IPS-18c (cell line): ENCODE data around the gene RIF1.
A peak's percentile ranks its signal among the peaks of the same experiment; 100 is the strongest.
"Not testable (repeated sequence)": the region's sequence is repeated elsewhere in the genome, so short reads cannot be mapped to it uniquely, and the experiment has no call there.

Source experiments
- H3K4me3 ChIP-seq: 2 replicates; pipeline ENCODE4 v1.7.0; 2013; ENCODE audit warnings: low read depth, mild to moderate bottlenecking, low read length, moderate library complexity; ENCODE audit not compliant: insufficient read depth
- H3K9me3 ChIP-seq: one replicate; pipeline ENCODE4 v1.6.1; 2013; ENCODE audit warnings: mild to moderate bottlenecking, low read length, moderate library complexity; ENCODE audit not compliant: control insufficient read depth, insufficient read depth

RIF1 gene

GRCh38 chr2:151408788-151409600 lies 708 bp upstream of the RIF1 start:
- no peaks in the 10 kb centered on the region for H3K9me3 ChIP-seq
- H3K4me3 ChIP-seq = 0 out of 2 replicates have a peak overlapping the region, but pooled peaks have one; percentile 96

- no peaks in the 10 kb centered on the region for H3K9me3 ChIP-seq
- peak overlapping the region; percentile 96 for H3K4me3 ChIP-seq
Observed at GRCh38 chr2:151410485-151410834, 758 bp downstream of the RIF1 start.

- no peak overlapping the region for H3K4me3 ChIP-seq
- H3K9me3 ChIP-seq = no peaks in the 10 kb centered on the region
Observed at GRCh38 chr2:151417650-151418049, 7.9 kb downstream of the RIF1 start.

- not testable (repeated sequence) for H3K4me3 ChIP-seq, H3K9me3 ChIP-seq
Observed at GRCh38 chr2:151421681-151422080, 12.0 kb downstream of the RIF1 start.

- Histone ChIP-seq H3K9me3 (no peaks in the 10 kb centered on the region), H3K4me3 (no peak overlapping the region)
Observed at GRCh38 chr2:151422917-151423439, 13.3 kb downstream of the RIF1 start.

- no peak overlapping the region for H3K4me3 ChIP-seq
- no peaks in the 10 kb centered on the region for H3K9me3 ChIP-seq
Observed at GRCh38 chr2:151423760-151424159, 14.1 kb downstream of the RIF1 start.

- Histone ChIP-seq H3K9me3 (peaks cover 2% of the 10 kb centered on the region), H3K4me3 (no peak overlapping the region)
Observed at GRCh38 chr2:151437630-151438029, 27.9 kb downstream of the RIF1 start.

- Histone ChIP-seq H3K4me3 (no peak overlapping the region), H3K9me3 (peaks cover 2% of the 10 kb centered on the region)
Observed at GRCh38 chr2:151438506-151438905, 28.8 kb downstream of the RIF1 start.

- Histone ChIP-seq H3K9me3 (peaks cover 2% of the 10 kb centered on the region), H3K4me3 (no peak overlapping the region)
Observed at GRCh38 chr2:151439127-151439526, 29.4 kb downstream of the RIF1 start.

GRCh38 chr2:151459358-151459757 lies 49.7 kb downstream of the RIF1 start:
- H3K9me3 ChIP-seq = no peaks in the 10 kb centered on the region

GRCh38 chr2:151465771-151466170 lies 56.1 kb downstream of the RIF1 start:
- no peaks in the 10 kb centered on the region for H3K9me3 ChIP-seq

More at GRCh38 chr2:151459358-151459757, 49.7 kb downstream of the RIF1 start:
- no peak overlapping the region for H3K4me3 ChIP-seq

GRCh38 chr2:151470556-151470955 lies 60.9 kb downstream of the RIF1 start:
- Histone ChIP-seq H3K9me3 (no peaks in the 10 kb centered on the region), H3K4me3 (no peak overlapping the region)

More at GRCh38 chr2:151465771-151466170, 56.1 kb downstream of the RIF1 start:
- H3K4me3 ChIP-seq = no peak overlapping the region

- H3K9me3 ChIP-seq = no peaks in the 10 kb centered on the region
- H3K4me3 ChIP-seq = no peak overlapping the region
Observed at GRCh38 chr2:151472966-151473365, 63.3 kb downstream of the RIF1 start.

GRCh38 chr2:151475071-151475470 lies 65.4 kb downstream of the RIF1 start:
- H3K4me3 ChIP-seq = no peak overlapping the region
- no peaks in the 10 kb centered on the region for H3K9me3 ChIP-seq

GRCh38 chr2:151476287-151476686 lies 66.6 kb downstream of the RIF1 start:
- Histone ChIP-seq H3K4me3 (no peak overlapping the region), H3K9me3 (no peaks in the 10 kb centered on the region)

GRCh38 chr2:151478011-151478410 lies 68.3 kb downstream of the RIF1 start:
- H3K4me3 ChIP-seq = no peak overlapping the region
- no peaks in the 10 kb centered on the region for H3K9me3 ChIP-seq

- no peak overlapping the region for H3K4me3 ChIP-seq
- H3K9me3 ChIP-seq = no peaks in the 10 kb centered on the region
Observed at GRCh38 chr2:151481744-151482143, 72.0 kb downstream of the RIF1 start.

GRCh38 chr2:151482171-151482725 lies 72.5 kb downstream of the RIF1 start:
- no peaks in the 10 kb centered on the region for H3K9me3 ChIP-seq
- no peak overlapping the region for H3K4me3 ChIP-seq
